ENCODE results near the gene MGMT.

DNA sequence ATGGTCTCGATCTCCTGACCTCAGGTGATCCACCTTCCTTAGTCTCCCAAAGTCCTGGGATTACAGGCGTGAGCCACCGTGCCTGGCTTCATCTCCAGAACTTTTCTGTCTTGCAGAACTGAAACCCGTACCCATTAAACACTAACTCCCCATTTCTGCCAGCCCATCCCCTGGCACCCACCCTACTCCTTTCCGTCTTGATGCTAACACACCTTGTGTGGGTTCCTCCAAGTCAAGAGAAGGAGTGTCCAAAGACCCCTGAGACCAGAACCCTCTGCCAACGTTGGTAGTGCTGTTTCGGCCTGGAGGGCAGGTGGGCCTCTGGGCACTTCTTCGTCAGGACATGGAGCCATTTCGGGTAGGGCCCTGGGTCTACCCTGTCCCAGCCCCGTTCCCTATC lies 83.6 kb downstream of the MGMT start:
- TF ChIP-seq CTCF (conservative IDR thresholded peaks at IDR 0.05 in 1 of 2, IDR thresholded peaks at IDR 0.05 in 1 of 2; ENCODE audit: low read depth in 1 of 2, low read length in 2 of 2) (no peak), EZH2 (IDR thresholded peaks at IDR 0.05; ENCODE audit: low read length, missing control alignments) (no peak)

Data from fibroblast of lung (primary cell).